Thoracic aorta (tissue), 2 donors: ENCODE data around the gene FGFBP3. TPM values are rescaled to one million over a fixed set of nuclear protein-coding genes. Genes with fewer than 3 reads are reported as not detected.

Experiments used
- ATAC-seq: fragments of 150-250 bp; one replicate; pipeline ENCODE4 v1.8.0; 2017; ENCODE audit warnings: low read depth; ENCODE audit not compliant: insufficient number of reproducible peaks, low FRiP score
- DNase-seq: peaks from one replicate; pipeline ENCODE4 v3.0.0-alpha.2; 2020; ENCODE audit warnings: low spot score
- H3K27ac ChIP-seq, 2 donors: fragments of 200-600 bp; sonication (generic); 1 replicate in 1 of 2; 2 replicates in 1 of 2; pipeline ENCODE4 v1.5.1; 2016; ENCODE audit warnings: mild to moderate bottlenecking in 2 of 2, moderate library complexity in 2 of 2
- H3K27me3 ChIP-seq: fragments of 200-600 bp; sonication (generic); replicated peaks from 2 replicates; pipeline ENCODE4 v1.6.0; 2016; ENCODE audit warnings: mild to moderate bottlenecking; ENCODE audit not compliant: insufficient read depth
- H3K36me3 ChIP-seq: fragments of 200-600 bp; sonication (generic); one replicate; pipeline ENCODE4 v1.5.1; 2016
- H3K4me1 ChIP-seq, 2 donors: fragments of 200-600 bp; sonication (generic); 1 replicate in 1 of 2; 2 replicates in 1 of 2; pipeline versions ENCODE4 v1.5.1 to v1.6.0; 2016; ENCODE audit warnings: low read depth in 2 of 2, mild to moderate bottlenecking in 1 of 2; ENCODE audit not compliant: control insufficient read depth in 1 of 2
- H3K4me3 ChIP-seq: fragments of 200-600 bp; sonication (generic); 2 replicates; pipeline ENCODE4 v1.5.1; 2016; ENCODE audit warnings: mild to moderate bottlenecking
- H3K9me3 ChIP-seq: fragments of 200-600 bp; sonication (generic); 2 replicates; pipeline ENCODE4 v1.5.1; 2016
- total RNA-seq, 2 donors: library from RNA; depleted of rRNA; stranded (reverse); fragments of >200 nt; gene quantifications; one replicate each; pipeline versions ENCODE4 v1.1.0 to v1.2.3, GENCODE V29; 2016
- TF ChIP-seq, protein P1 (sequence below): fragments of 200-600 bp; sonication (generic); IDR thresholded peaks from one replicate; pipeline ENCODE4 v1.5.1; 2019; ENCODE audit warnings: antibody characterized with exemption

FGFBP3 gene
- total RNA-seq, 2 donors from 2014 or later: 0.81 to 2.0 TPM

DNA sequence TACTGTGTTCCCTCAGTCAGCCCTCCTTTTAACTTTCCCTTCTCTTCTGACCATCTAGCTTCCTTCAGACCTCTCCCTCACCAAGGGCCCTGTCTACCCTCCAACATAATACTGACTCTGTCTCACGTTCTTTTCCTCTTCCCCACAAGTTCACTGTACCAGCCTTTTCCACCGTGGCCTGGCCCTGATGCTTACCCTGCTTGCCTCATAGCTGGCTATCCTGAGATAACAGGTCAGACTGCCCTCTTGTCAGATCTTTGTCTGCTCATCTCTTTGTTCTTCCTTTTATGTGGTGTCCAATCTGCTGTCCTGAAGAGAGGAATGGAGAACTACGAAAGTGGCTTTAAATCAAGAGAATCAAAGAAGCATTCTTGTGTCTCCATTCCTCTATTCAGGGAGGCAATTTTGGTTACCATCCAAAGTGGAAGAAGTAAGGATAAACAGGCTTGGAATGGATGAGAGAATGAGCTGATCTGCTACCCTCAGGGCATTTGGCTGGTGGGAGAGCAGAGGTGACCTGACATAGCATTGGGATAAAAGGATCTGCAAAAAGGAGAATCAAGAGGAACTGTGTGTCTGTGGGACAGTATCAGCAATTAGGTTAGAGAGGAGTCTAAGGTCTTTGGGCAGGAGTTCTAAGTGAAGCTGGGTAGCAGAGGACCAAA lies 22.4 kb upstream of the FGFBP3 start:
- H3K27ac ChIP-seq: no peak overlapping the region
- H3K36me3 ChIP-seq: peaks cover 16% of the 10 kb centered on the region
- no peak overlapping the region for H3K4me3 ChIP-seq
- no peaks in the 10 kb centered on the region for H3K27me3 ChIP-seq
- DNase-seq (no peak), ATAC-seq (no peak)
- TF ChIP-seq, protein P1, sequence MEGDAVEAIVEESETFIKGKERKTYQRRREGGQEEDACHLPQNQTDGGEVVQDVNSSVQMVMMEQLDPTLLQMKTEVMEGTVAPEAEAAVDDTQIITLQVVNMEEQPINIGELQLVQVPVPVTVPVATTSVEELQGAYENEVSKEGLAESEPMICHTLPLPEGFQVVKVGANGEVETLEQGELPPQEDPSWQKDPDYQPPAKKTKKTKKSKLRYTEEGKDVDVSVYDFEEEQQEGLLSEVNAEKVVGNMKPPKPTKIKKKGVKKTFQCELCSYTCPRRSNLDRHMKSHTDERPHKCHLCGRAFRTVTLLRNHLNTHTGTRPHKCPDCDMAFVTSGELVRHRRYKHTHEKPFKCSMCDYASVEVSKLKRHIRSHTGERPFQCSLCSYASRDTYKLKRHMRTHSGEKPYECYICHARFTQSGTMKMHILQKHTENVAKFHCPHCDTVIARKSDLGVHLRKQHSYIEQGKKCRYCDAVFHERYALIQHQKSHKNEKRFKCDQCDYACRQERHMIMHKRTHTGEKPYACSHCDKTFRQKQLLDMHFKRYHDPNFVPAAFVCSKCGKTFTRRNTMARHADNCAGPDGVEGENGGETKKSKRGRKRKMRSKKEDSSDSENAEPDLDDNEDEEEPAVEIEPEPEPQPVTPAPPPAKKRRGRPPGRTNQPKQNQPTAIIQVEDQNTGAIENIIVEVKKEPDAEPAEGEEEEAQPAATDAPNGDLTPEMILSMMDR: no peak
- no peaks in the 10 kb centered on the region for H3K9me3 ChIP-seq
- peaks cover 20 to 26% of the 10 kb centered on the region in 2 donors for H3K4me1 ChIP-seq

DNA sequence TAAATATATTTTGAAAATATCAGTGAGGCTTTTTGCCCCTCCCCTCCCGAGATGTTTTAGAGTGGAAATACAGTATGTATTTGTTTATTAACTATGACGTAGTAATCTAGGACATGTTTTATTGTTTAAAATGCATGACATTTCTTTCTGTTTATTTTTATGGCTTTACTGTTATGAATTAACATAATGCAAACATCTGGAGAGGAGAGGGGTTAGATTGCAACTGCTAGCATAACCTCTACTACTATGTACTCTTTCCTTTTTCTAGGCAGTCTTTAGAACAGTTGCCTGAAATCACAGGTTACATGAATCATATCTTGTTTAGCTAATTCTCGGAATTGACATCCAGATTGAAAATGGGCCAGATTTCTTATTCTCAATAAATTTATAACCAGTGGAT lies 21.7 kb upstream of the FGFBP3 start:
- DNase-seq (no peak), ATAC-seq (no peak)
- H3K27me3 ChIP-seq: no peaks in the 10 kb centered on the region
- peaks cover 22 to 33% of the 10 kb centered on the region in 2 donors for H3K4me1 ChIP-seq
- TF ChIP-seq, protein P1: no peak
- H3K27ac ChIP-seq: no peak overlapping the region
- peaks cover 9% of the 10 kb centered on the region for H3K36me3 ChIP-seq
- H3K9me3 ChIP-seq: no peaks in the 10 kb centered on the region
- H3K4me3 ChIP-seq: no peak overlapping the region

DNA sequence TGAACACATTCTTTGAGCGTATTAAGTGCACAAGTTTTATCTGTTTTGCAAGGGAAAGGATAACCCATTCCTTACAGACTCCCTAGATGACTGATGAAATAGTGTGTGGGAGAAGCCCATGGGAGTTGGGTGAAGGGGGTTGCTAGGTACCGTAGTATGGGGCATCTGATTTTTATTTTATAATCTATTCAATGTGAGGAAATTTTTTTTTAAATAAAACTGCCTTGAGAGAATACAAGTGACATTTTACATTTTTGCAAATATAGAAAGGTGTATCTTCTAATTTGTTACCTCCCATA lies 15.7 kb upstream of the FGFBP3 start:
- Histone ChIP-seq H3K27ac (no peak overlapping the region), H3K9me3 (no peaks in the 10 kb centered on the region), H3K4me3 (peak overlapping the region; percentile 91), H3K36me3 (no peaks in the 10 kb centered on the region), H3K4me1 (peaks cover 28 to 33% of the 10 kb centered on the region in 2 donors), H3K27me3 (no peaks in the 10 kb centered on the region)
- DNase-seq (no peak), ATAC-seq (no peak)
- TF ChIP-seq, protein P1: no peak

DNA sequence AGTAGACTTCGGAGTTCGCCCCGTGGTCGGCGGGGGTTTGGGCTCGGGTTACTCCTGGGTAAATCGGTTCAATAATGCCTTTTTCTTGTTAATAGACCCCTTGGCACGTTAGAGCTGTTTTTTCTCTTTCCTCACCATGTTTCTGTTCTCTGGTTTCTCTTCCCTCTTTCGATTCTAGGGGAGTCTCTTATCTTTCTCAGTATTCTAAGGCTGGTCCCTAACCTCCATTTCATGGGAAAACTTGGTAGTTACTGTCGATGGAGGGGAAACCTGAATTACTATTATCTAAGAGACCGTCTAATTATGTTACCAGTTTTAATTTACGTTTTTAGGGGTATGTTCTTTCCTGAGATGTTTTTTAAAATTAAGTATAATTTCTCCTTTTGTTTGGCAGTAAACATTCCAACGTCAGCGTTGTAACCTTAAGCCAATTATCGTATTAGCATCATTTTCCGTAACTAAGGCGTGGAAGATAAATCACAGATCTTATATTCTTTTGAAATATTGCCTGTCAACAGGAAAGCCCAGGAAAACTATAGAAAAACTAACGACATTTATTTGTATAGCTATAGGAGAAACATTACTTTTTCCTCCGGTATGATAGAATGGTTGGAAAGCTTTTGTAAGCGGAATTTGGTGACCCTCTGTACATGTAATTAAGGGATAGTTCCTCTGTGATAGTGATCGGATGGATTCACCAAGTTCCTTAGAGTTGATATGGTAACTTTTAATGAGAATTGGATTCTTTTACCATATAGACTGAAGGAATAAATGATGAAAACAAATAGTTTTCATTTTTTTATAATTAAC lies 15.1 kb upstream of the FGFBP3 start:
- ATAC-seq (no peak), DNase-seq (no peak)
- no peaks in the 10 kb centered on the region for H3K36me3 ChIP-seq
- TF ChIP-seq, protein P1: no peak
- no peaks in the 10 kb centered on the region for H3K9me3 ChIP-seq
- peak overlapping the region; percentile 79 to 94 for H3K27ac ChIP-seq
- H3K4me1 ChIP-seq: peaks cover 25 to 33% of the 10 kb centered on the region in 2 donors
- peak overlapping the region; percentile 91 for H3K4me3 ChIP-seq
- no peaks in the 10 kb centered on the region for H3K27me3 ChIP-seq

DNA sequence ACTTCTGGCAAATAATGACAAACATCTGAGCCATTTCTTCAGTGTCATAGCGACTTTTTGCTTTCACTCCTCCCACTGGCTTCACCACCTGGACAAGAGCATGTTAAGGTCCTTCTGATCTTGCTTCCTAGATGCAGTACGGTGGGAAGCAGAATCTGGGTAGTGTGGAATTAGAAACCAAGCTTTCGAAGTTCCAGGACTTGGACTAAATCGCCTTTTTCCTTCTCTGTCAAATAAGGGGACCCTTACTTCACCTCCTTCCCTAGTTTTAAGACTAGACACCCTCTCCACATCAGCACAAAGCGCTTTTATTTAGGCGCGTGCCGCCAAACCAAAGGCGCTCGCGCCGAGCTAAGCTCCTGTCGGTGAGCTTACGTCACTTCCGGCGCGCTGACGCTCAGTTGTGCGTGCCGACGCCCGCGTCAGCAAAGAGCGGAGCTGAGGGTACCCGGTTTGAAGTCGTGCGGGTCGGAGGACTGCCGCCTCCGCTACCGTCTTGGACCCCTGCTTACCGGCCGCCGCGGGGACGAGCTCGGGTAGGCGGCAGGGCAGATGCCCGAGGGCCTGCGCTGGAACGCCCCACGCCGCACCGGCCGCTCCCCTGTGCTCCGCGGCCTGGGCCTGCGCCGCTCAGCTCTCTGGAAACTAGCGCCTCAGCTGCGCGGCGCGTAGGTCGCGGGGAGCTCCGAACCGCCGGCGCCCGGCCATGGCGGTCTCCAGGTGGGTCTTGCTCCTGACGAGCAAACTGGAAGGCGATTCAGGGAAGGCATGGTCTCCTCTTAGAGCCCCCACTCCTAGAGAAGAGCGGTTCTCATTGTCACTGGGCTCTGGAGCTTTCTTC lies 14.3 kb upstream of the FGFBP3 start, which contains the start of gene BTAF1:
Gene BTAF1 (plus strand): TSS at position 400 of the 841 bp plus-strand sequence. CDS start 307 bp downstream, at position 707.
- peak; percentile 93 for ATAC-seq
- H3K36me3 ChIP-seq: no peaks in the 10 kb centered on the region
- TF ChIP-seq, protein P1: no peak

More for the DNA sequence above, 14.3 kb upstream of the FGFBP3 start, which contains the start of gene BTAF1:
- H3K4me3 ChIP-seq: peak within 1 kb of the TSS; percentile 91
- peaks cover 2% of the 10 kb centered on the region for H3K9me3 ChIP-seq
- peak within 1 kb of the TSS; percentile 79 to 94 for H3K27ac ChIP-seq
- peak; percentile 62 for DNase-seq
- H3K27me3 ChIP-seq: no peaks in the 10 kb centered on the region
- peaks cover 20 to 33% of the 10 kb centered on the region in 2 donors for H3K4me1 ChIP-seq
